Tongue (tissue), 2 donors: ENCODE data around the gene RETREG3. TPM values are rescaled to one million over a fixed set of nuclear protein-coding genes. Genes with fewer than 3 reads are reported as not detected.
A peak's percentile ranks its signal among the peaks of the same experiment; 100 is the strongest.
"Not testable (repeated sequence)": the region's sequence is repeated elsewhere in the genome, so short reads cannot be mapped to it uniquely, and the experiment has no call there.

ENCODE experiments used
- DNase-seq: peaks from one replicate; pipeline ENCODE4 v3.0.0-alpha.2; 2015
- total RNA-seq: library from RNA; depleted of rRNA; stranded (reverse); fragments of >200 nt; gene quantifications from one replicate; pipeline ENCODE4 v1.2.3, GENCODE V29; 2014

RETREG3 gene
- 52.6 TPM for total RNA-seq

GRCh38 chr17:42609182-42609813 lies at the start of gene RETREG3, which contains the start of gene TUBG1:
Gene RETREG3, minus strand, starts transcription at chr17:42609374. Its CDS starts 50 bp downstream, at chr17:42609324.
Gene TUBG1, plus strand, starts transcription at chr17:42609683. Its CDS starts 55 bp downstream, at chr17:42609738.
- DNase-seq: peak; percentile 100

- no peak for DNase-seq
Observed at GRCh38 chr17:42657824-42658588, 48.8 kb upstream of the RETREG3 start.

GRCh38 chr17:42655528-42655927 lies 46.4 kb upstream of the RETREG3 start:
- DNase-seq: no peak

GRCh38 chr17:42653179-42654124 lies 44.3 kb upstream of the RETREG3 start:
- peak; percentile 85 for DNase-seq

- no peak for DNase-seq
Observed at GRCh38 chr17:42651392-42651791, 42.2 kb upstream of the RETREG3 start.

GRCh38 chr17:42647778-42648177 lies 38.6 kb upstream of the RETREG3 start:
- no peak for DNase-seq

GRCh38 chr17:42642336-42642735 lies 33.2 kb upstream of the RETREG3 start:
- no peak for DNase-seq

- DNase-seq: no peak
Observed at GRCh38 chr17:42640121-42640520, 30.9 kb upstream of the RETREG3 start.

GRCh38 chr17:42639525-42640113 lies 30.4 kb upstream of the RETREG3 start:
- no peak for DNase-seq

- DNase-seq: no peak
Observed at GRCh38 chr17:42632949-42633444, 23.8 kb upstream of the RETREG3 start.

- no peak for DNase-seq
Observed at GRCh38 chr17:42629411-42630009, 20.3 kb upstream of the RETREG3 start.

- not testable (repeated sequence) for DNase-seq
Observed at GRCh38 chr17:42627032-42627764, 18.0 kb upstream of the RETREG3 start.

- DNase-seq: no peak
Observed at GRCh38 chr17:42623732-42624596, 14.8 kb upstream of the RETREG3 start.

- no peak for DNase-seq
Observed at GRCh38 chr17:42623271-42623670, 14.1 kb upstream of the RETREG3 start.

GRCh38 chr17:42621987-42622386 lies 12.8 kb upstream of the RETREG3 start:
- DNase-seq: not testable (repeated sequence)

GRCh38 chr17:42618442-42619150 lies 9.4 kb upstream of the RETREG3 start:
- DNase-seq: peak; percentile 80

GRCh38 chr17:42617956-42618431 lies 8.8 kb upstream of the RETREG3 start:
- peak; percentile 38 for DNase-seq

- no peak for DNase-seq
Observed at GRCh38 chr17:42613699-42614295, 4.6 kb upstream of the RETREG3 start.
